IPS DF 19.7 (cell line): Measurements from ENCODE around the gene SLC17A3.

Experiments
- DNase-seq: peaks from one replicate; pipeline ENCODE4 v3.0.0-alpha.2; 2013; ENCODE audit warnings: low read depth, low spot score

The SLC17A3 gene

GRCh38 chr6:25835442-25836283, 38.4 kb downstream of the SLC17A3 start:
- DNase-seq, result no peak

GRCh38 chr6:25834950-25835349, 39.1 kb downstream of the SLC17A3 start:
- no peak for DNase-seq

GRCh38 chr6:25833136-25833535, 40.9 kb downstream of the SLC17A3 start:
- no peak for DNase-seq

- DNase-seq, result no peak
Measured at GRCh38 chr6:25832670-25833069, 41.4 kb downstream of the SLC17A3 start.

- no peak for DNase-seq
Measured at GRCh38 chr6:25832307-25832662, 41.8 kb downstream of the SLC17A3 start.

- no peak for DNase-seq
Measured at GRCh38 chr6:25831532-25832306, 42.3 kb downstream of the SLC17A3 start, which contains the start of gene SLC17A1. SLC17A1 (minus strand) TSS chr6:25832052; CDS start chr6:25830557, 1,495 bp downstream.

GRCh38 chr6:25830458-25830857, 43.6 kb downstream of the SLC17A3 start:
- DNase-seq, result no peak

GRCh38 chr6:25829375-25829774, 44.7 kb downstream of the SLC17A3 start:
- no peak for DNase-seq

GRCh38 chr6:25821341-25821740, 52.7 kb downstream of the SLC17A3 start:
- DNase-seq, result no peak

- no peak for DNase-seq
Measured at GRCh38 chr6:25816252-25816651, 57.8 kb downstream of the SLC17A3 start.

- no peak for DNase-seq
Measured at GRCh38 chr6:25815194-25815593, 58.8 kb downstream of the SLC17A3 start.

GRCh38 chr6:25804804-25805203, 69.2 kb downstream of the SLC17A3 start:
- no peak for DNase-seq

GRCh38 chr6:25801436-25801835, 72.6 kb downstream of the SLC17A3 start:
- no peak for DNase-seq
